HG03095 (cell line): ENCODE measurements around the gene VOPP1.

ENCODE experiments used
- ATAC-seq: cut with Tn5 transposase; IDR thresholded peaks from one replicate; pipeline ENCODE4 v1.9.1; 2021; ENCODE audit warnings: moderate library complexity; ENCODE audit not compliant: unreplicated experiment

Gene VOPP1

DNA sequence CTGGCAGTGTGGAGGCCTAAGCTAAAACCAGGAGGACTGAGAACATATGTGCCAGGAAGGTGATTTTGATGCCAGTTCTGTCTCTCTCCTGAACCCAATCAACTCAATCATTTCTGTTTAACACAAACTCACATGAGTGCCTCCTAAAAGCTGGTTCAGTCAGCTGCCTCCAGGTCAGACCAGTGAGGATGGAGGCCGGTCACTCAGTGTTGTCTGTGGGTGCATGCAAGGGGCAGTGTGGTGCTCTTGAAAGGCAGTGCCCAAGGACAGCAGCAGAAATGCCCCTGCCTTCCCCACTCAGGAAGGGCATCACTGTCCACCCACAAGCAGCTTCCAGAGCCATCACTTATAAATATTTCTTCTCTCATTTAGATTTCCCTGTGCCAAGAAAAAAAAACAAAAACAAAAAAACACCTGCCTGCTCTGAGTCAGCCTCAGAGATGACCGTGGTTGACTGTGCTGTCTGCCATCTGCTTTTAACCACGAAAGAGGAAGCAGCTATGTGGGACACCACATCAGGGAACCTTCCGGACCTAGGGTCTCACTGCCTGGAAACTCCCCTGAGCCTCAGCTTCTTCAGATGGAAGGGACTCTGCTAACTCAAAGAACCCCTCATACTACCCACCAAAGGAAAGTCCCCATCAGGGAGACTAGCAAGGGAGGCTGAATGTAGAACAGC lies 39.1 kb downstream of the VOPP1 start:
- peak; percentile 50 for ATAC-seq

DNA sequence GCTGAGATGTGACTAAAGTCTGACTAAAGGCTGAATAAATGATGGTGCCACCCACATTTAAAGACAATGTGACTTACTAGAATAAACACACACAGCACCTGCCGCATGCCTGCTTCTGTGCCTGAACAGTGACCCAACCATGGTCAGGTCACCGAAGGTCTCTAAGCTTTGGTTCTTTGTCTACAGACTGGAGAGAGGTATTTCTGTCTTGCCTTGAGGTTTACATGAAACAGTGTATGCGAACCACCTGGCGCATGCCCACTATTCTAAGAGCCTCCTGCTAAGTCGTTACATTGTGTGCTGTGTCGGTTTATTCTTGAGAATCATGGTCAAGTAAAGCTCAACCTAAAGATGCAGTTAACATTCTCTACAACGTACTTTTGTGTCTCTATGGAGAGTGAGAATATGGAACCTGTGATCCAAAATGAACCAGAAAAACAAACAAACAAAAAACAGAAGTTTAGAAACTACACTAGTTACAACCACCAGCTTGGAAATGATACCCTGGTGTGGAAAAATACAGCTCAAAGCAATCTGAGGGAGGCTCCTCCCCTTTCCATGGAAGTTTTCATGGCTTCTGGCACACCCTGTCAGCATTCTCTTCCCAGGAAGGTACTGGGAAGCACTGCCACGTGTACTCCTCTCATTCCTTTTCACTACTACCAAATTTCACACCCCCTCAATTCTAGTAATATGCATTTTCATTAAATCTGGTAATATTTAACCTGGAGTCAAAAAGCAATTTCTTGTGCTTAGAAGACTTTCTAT lies 40.0 kb downstream of the VOPP1 start:
- ATAC-seq = no peak

DNA sequence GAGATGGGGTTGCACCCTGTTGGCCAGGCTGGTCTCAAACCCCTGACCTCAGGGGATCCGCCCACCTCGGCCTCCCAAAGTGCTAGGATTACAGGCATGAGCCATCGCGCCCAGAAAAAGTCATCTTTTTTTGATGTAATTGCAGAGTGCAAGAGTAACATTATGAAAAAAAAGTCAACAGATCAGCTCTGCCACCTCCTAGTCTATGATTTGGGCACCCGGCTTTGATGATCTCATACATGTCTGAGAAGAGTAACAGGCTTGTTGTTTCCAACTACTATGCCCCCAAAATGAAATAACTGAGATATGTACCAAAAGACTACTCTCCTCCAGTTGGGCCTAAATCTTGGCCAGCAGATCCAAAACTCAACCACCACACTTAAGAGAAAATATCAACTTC lies 40.8 kb downstream of the VOPP1 start:
- no peak for ATAC-seq

DNA sequence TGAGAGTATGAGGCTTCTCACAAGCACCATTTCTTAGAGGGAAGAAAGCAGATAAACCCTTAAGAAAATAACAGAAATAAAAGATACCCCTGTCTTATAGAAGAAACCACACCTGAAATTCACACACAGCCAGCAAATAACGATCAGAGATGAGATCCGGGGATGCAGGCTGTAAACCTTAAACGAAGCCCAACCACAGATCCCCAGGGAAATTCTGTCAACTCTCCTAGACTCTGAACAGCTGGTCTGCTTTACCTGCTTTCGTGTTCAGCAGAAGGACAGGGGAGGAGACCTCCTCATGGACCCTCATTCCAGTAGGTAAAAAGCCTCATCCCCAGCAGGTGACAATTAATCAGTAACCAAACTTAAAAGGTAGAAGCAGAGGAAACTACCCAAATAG lies 45.0 kb downstream of the VOPP1 start:
- no peak for ATAC-seq

DNA sequence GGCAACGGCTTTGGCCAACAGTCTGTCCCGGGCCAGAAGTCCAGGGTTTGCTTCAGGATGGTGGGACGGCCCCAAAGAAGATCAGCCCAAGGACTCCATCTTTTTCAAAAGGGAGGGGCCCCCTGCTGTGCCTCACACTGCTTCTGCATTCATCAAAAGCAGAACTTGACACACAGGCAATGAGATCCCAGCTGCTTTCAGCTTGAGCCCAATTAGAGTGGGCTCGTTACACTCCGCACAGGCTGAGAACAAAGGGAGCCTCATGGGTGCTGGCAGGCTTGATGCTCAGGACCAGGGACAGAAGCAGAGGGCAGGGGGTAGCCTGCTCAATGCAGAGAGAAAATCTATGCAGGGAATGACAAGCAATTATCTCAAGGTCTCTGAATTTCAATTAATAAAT lies 45.5 kb downstream of the VOPP1 start:
- peak; percentile 57 for ATAC-seq

DNA sequence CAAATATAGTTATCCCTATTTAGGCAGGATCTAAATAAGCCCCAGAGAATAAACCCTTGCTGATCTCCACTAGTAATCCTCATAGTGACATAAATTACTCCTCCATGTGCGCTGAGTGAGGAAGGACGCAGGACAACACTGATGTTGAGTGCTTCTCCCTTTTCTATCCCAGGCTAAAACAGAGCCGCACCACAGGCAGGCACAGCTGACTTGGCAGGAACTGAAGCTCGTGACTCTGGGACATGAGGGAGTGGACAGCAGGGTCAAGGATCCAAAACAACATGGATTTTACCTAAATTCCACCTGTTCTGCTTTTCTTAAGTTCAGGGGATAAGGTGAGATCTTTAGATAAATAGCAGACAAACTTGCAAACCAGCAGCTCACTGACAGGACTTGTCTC lies 46.0 kb downstream of the VOPP1 start:
- no peak for ATAC-seq

DNA sequence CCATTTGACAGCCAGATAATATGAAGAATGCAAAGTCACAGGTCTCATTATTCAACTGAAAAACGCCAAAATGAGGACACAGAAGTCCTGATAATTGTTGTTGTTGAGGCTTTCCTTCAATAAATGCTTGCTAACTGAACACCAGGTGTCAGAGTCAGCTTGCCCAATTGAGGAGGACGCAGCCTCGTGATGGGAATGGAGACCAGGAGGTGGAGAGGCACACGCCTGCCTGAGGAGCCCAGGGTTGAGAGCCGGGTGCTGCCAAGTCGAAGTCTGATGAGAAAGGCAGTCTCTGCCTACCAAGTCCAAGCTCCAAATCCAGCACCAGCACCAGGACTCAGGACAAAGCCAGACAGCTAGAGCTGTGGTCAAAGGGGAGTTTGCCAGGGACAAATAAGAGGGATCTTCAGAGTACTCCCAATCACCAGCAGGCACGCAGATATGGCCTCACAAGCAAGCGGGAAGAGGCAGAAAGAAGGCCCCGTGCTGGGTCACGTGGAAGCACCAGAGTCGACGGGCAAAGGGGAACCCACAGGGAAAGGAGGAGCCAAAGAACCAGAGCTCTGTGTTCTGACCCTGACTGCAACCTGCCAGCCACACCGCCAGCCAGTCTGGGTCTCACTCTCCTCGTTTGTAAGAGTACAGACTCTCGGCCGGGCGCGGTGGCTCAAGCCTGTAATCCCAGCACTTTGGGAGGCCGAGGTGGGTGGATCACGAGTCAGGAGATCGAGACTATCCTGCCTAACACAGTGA lies 47.6 kb downstream of the VOPP1 start:
- no peak for ATAC-seq

DNA sequence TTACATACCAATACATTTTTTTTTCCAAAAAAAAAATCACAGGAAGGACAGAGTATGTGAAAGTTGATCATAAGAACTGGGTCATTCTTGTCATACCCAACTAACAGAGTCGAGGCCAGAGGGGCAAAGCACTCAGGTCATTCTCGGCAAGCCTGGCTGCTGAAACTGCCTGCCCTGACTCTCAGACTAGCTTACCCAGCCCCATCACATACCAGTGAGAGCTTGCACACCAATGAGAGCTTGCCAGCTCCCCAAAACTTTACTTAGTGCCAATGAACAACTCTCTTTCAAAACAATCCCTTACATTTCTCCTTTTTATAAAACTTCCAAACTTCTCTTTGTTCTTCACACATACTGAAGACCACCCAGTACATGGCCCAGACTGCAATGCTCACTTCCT lies 48.9 kb downstream of the VOPP1 start:
- ATAC-seq = no peak

DNA sequence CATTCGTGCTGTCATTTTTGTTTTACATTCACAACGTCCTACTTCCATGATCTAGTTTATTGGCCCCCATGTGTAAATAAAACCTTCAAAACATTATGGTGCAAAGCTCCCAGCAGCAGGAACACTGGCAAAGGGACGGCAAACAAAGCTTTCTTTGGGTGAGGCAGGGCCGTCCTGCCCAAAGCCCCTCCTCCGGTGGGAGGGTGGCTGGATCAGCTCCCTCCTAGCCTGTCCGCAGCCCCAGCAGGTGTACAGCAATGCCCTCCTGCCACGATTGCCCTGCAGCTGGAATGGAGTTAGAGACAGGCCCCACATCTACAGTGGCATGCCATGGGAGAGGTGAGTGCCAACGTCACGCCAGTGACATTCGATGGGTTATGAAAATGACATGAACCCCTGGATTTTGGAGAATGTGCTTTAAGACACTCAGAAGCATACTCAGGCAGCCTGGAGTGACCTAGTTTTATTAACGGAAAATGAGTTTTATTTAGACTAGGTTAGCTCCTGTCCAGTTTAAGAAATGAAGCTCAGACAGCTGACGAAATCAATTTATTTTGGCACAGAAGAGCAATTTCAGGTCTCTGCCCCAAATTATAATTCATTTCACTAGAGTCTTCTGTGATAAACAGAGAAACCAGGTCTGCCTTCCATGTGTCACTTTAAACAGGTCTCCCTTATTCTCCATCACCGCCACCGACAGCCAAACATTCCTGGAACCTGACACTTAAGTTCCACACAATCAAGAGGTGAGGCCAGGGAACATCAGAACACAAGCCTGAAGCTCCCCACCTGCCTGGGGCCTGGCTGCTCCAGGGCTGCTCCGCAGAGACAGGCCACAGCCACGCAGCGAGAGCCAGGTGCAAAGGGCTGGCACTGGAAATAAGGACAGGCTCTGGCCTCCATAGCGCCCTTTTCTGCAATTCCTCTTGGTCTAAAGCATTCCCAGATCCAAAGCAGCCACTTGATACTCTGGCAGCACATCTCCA lies 50.1 kb downstream of the VOPP1 start:
- no peak for ATAC-seq

DNA sequence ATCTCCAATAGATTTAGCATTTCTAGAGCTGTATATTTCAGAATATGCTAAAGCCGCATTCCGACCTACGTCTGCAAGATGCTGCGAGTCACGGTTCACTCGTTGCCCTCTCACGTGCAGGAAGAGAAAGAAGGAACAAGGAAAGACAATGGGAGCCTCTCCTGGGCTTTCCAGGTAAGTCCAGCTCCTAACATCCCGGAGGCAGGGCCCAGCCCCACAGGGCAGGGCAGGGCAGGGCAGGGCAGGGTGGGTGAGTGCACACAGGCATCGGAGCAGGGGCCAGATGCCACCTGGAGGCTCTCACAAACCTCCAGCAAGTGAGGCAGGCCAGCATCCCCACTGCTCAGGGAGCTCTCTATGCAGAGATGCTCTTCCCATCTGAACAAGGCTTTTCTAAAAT lies 50.8 kb downstream of the VOPP1 start:
- no peak for ATAC-seq

DNA sequence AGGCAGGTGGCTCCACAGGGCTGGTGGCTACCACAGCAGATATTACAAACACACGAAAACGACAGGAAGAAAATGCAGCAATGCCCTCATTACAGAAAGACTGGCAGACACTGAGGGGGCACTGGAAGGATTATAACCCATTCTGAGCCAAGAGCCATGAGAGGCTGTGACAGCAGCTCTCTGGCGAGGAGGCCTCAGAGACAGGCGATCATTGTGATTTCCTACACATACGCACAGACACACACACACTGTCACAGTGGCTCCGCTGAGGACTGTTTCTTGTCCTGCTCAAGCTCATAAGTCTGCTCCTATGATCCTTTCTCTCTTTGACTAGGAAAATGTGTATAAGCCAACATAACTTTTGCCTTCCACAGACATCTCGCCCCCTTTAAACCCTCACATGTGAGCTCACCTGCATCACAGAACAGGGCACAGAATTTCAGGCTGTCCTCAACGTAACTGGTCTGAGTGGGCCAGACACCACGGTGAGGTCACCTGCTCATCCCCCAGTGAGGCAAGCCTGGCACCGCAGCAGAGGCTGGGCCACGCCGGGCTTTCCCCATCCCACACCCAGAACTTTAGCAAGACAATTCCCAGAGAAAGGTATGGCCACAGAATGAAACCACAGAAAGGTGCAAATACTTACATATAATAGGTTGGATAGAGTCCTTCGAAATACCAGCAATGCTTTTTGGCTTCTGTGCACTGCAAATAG lies 51.7 kb downstream of the VOPP1 start:
- no peak for ATAC-seq

DNA sequence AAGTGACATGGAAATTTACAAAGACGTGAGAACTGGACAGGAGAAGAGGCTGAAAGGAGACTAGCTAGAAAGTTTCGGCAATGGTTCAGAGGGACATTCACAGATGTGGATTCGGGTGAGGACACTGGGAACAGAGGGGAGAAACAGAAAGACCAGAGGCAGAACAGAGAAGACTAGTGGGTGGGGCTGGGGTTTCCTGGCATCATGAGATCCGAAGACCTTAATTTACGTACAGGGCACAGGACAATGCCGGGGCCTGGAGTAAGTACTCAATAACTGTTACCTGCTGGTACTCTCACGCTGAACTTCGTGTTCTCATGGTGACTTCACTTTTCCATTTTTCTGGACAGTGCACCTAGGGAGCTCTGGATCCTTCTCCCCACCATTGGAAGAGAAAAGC lies 53.5 kb downstream of the VOPP1 start:
- ATAC-seq = no peak

DNA sequence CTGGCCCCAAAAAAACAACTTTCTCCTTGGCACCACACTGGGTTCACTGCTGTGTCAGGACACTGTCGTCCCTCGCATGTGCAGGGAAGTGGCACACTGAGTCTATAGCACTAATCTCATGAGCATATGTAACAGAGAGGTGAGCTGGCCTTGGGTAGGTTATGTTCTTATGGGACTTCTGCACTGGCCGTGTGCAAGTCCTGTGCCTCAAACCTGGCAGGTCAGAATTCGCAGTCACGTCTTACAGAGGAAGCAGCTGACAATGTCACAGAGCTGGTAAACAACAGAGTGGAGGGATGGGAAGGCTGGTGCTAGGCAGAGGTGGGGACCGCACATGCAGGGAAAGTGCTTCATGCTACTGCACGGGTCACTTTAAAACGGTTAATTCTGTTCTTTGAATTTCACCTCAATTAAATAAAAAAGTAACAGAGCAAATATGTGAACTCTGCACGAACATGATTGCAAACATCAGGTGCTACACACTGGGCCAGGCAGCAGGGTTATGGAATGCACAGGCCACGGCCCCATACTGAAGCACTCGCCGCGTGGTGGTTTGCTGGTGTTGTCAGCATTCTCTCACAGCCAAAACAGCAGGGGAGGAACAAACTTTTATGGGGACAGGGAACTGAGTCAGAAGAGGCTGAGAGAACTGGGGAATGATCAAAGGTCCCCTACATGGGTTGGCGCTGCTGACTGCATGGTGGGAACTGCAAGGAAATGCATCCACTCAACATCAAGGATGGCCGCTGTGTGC lies 54.2 kb downstream of the VOPP1 start:
- no peak for ATAC-seq

DNA sequence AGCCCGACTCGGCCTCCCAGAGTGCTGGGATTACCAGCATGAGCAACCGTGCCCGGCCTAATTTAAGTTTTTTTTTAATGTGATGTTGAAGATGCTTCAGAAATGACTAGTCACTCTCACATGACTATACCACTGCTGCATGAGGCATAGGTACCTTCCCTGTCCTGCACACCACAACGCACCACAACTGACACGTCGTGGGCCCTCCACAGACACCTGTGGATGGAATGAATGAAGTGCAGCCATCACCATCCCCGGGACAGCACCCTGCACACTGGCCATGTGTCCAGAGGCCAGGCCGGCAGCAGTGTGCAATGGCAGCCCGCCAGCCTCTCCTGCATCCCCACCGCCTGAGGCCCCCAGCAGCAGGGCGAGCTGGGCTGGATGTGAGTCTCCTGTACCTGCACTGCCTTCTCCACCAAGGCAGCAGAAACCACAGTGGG lies 55.1 kb downstream of the VOPP1 start:
- ATAC-seq = peak; percentile 63

DNA sequence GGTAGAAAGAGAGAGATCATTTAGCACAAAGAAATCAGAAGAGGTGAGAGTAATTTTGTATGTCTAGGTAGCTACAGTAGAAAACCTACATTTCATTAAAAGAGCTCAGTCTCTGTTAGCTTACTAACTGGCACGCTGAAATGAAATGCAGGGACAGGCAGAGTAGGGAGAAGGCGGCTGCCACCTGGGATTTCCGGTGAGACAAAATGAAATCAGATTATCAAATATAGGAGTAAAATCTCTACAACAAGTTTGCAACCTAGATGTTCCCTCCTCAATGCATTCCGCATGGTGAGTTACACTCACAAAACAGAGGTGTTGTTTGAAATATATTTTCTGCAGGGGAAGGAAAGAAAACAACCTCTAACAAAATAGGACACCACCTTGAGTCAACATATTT lies 55.9 kb downstream of the VOPP1 start:
- no peak for ATAC-seq

DNA sequence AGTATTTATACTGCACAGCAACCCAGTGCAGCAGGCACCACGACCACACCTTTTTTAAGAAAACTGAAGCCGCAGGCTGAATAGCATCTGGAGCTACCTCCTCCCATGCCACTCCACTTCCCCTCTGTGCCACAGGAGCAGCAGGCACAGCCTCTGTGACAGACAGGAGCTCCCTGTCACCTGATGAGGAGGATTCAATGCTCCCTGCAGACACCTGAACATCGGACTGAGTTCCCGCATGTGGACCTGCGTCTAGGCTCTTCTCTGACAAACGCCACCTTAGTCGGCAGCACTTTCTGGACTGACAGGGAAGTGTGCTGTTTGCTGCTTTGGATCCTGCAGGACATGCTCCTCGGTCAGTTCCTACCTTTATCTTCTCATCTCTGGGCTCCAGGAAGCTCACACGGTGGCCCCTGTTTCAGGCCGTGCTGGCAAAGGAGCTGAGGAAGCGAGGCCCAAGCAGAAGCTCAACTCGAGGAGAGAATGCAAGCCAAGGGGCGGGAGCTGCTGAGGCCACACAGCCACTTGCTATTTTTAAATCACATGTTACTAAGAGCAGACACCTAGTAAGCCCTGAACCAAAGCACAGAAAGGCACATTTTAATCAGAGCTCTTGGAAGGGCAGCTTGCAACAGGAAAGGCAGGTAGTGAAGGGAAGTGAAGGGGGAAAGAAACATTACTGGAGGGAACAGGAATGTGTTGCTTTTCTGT lies 56.6 kb downstream of the VOPP1 start:
- peak; percentile 28 for ATAC-seq

DNA sequence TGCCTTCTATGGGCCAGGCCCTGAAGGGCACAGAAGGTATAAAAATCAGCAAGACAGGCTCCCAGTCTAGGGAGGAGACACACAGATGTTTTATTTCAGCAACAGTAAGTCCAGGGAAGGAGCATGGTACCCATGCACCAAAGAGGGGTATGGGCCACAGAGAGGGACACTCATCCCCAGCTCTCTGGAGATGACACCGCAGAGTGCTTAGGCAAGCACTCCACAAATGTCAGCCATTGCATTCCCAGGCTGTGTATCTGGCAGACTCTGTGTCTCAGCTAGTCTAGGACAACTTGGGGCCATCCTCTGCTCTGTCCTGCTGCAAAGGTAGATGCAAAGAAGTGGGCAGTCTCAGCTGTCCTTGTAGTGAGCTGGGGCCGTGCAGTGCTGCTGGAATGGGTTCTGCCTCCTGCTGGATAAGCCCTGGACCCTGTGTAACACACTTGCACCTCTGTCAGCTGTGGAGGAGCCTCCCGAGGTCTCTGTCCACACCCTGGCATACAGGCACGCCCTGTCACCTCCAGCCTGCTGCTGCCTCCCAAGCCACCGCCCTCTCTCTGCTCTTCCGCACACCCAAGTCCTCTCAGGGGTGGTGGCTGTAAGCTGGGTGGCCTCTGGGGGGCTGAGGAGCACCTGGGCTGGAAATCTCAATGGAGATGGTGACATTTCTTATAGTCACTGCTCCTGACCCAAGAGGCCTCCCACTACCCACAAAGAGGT lies 57.6 kb downstream of the VOPP1 start:
- no peak for ATAC-seq

DNA sequence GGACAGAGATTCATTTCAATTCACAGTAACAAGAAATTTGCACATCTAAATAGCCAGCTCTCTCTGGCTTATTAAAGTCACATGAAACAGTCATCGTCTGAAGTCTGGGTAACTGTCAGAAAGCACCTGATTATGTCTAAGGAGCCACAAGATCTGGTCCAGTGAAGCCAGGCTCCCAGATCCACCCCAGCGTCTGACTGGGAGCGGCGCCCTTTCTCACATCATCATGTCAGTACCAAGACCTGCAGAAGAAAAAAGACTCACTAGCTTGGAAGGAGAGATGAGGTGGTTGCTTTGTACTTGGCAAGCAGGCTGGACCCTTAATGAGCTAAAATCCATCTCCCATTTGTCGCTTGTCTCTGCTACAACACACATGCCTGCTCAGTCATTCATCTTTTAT lies 58.4 kb downstream of the VOPP1 start:
- no peak for ATAC-seq
